GM12878 (cell line): Measurements from ENCODE around the gene POLR1D. TPM values are rescaled to one million over a fixed set of nuclear protein-coding genes. Genes with fewer than 3 reads are reported as not detected.

Source experiments
- ATAC-seq: fragments of 200-7000 bp; cut with Tn5 transposase; 3 replicates; pipeline ENCODE4 v1.9.1; 2020; ENCODE audit warnings: mild to moderate bottlenecking, moderate library complexity
- BruUV-seq: library from RNA; stranded (reverse); fragments of 400-500 nt; replicated peaks from 2 replicates; lab custom pipeline; 2021; lab: Mats Ljungman, UMichigan
- CTCF ChIA-PET: fragments of 300-600 bp; sonication (Branson Sonifier 250); formaldehyde crosslinking; extraction: SDS; loops from one replicate; lab custom pipeline; 2021; ENCODE audit warnings: inconsistent platforms; lab: Yijun Ruan, JAX
- POLR2A ChIA-PET: fragments of 350-600 bp; formaldehyde crosslinking; extraction: SDS; loops from one replicate; lab custom pipeline; 2021; ENCODE audit warnings: inconsistent platforms; lab: Charles Lee
- RAD21 ChIA-PET: fragments of 300-600 bp; sonication (Branson Sonifier 250); formaldehyde crosslinking; loops from one replicate; lab custom pipeline; 2023; ENCODE audit warnings: antibody characterized with exemption; ENCODE audit not compliant: unreplicated experiment; lab: Charles Lee
- SMC1A ChIA-PET: fragments of 300-600 bp; sonication (Branson Sonifier 250); formaldehyde crosslinking; loops from one replicate; lab custom pipeline; 2023; ENCODE audit not compliant: unreplicated experiment, uncharacterized antibody; lab: Charles Lee
- DNase-seq: peaks from one replicate; pipeline ENCODE4 v3.0.0-alpha.2; 2011; ENCODE audit warnings: low read depth, low spot score
- FAIRE-seq: peaks from 3 replicates; lab custom pipeline; 2011; peaks lifted over from hg19 to GRCh38; lab: Jason Lieb, UNC
- H2AFZ ChIP-seq: 2 replicates; pipeline ENCODE4 v1.6.0; 2011; ENCODE audit warnings: low read depth, low read length, control low read depth; ENCODE audit not compliant: control insufficient read depth
- H3K27ac ChIP-seq: 2 replicates; pipeline ENCODE4 v1.5.1; 2011; ENCODE audit warnings: control low read depth; ENCODE audit not compliant: control insufficient read depth, insufficient read depth
- H3K27me3 ChIP-seq, 2 experiments: replicated peaks in 1 of 2; 2 replicates each; pipeline versions ENCODE4 v1.6.0 to v1.6.1; 2011; ENCODE audit warnings: low read length in 1 of 2; ENCODE audit not compliant: control insufficient read depth in 2 of 2, insufficient read depth in 2 of 2
- H3K36me3 ChIP-seq, 2 experiments: 2 replicates each; pipeline ENCODE4 v1.5.1; 2011; ENCODE audit warnings: low read length in 1 of 2; ENCODE audit not compliant: control insufficient read depth in 2 of 2, insufficient read depth in 2 of 2
- H3K4me1 ChIP-seq: 2 replicates; pipeline ENCODE4 v1.6.1; 2011; ENCODE audit warnings: mild to moderate bottlenecking, low read length, moderate library complexity, mixed read lengths; ENCODE audit not compliant: control insufficient read depth, insufficient read depth
- H3K4me2 ChIP-seq: 2 replicates; pipeline ENCODE4 v1.6.0; 2011; ENCODE audit warnings: control low read depth; ENCODE audit not compliant: control insufficient read depth, insufficient read depth
- H3K4me3 ChIP-seq: fragments of 200-600 bp; sonication (generic); 2 replicates; pipeline ENCODE4 v1.5.1; 2016
- H3K79me2 ChIP-seq: 2 replicates; pipeline ENCODE4 v1.6.0; 2011; ENCODE audit warnings: low read length; ENCODE audit not compliant: control insufficient read depth, insufficient read depth
- H3K9ac ChIP-seq: 2 replicates; pipeline ENCODE4 v1.8.0; 2011; ENCODE audit warnings: low read length, control low read depth, mixed read lengths; ENCODE audit not compliant: control insufficient read depth, insufficient read depth
- H3K9me3 ChIP-seq: replicated peaks from 3 replicates; pipeline ENCODE4 v1.5.1; 2011; ENCODE audit warnings: mild to moderate bottlenecking, low read length; ENCODE audit not compliant: control insufficient read depth, insufficient read depth
- H4K20me1 ChIP-seq: 2 replicates; pipeline ENCODE4 v1.6.0; 2011; ENCODE audit not compliant: control insufficient read depth, insufficient read depth
- BCL3 ChIP-seq: IDR thresholded peaks from 2 replicates; pipeline ENCODE4 v1.6.1; 2011; ENCODE audit warnings: borderline replicate concordance, low read depth, mild to moderate bottlenecking, moderate library complexity, low read length; ENCODE audit not compliant: insufficient read depth, poor library complexity, severe bottlenecking
- BRCA1 ChIP-seq: IDR thresholded peaks from 2 replicates; pipeline ENCODE4 v1.6.1; 2011; ENCODE audit warnings: low read depth, low read length, improper control_type of control experiment
- CBX3 ChIP-seq: fragments of 200-600 bp; sonication (generic); IDR thresholded peaks from 2 replicates; pipeline ENCODE4 v1.6.1; 2016; ENCODE audit warnings: low read depth, borderline replicate concordance
- EP300 ChIP-seq, 2 experiments: fragments of 150-350 bp in 1 of 2; IDR thresholded peaks; 2 replicates each; pipeline ENCODE4 v1.6.1; 2011 to 2012; ENCODE audit warnings: low read depth in 2 of 2, low read length in 2 of 2, borderline replicate concordance in 1 of 2, improper control_type of control experiment in 1 of 2, inconsistent platforms in 1 of 2; ENCODE audit not compliant: control insufficient read depth in 1 of 2
- FOXK2 ChIP-seq: fragments of 450-650 bp; IDR thresholded peaks from 2 replicates; pipeline ENCODE4 v1.6.1; 2017; ENCODE audit warnings: mild to moderate bottlenecking, moderate library complexity
- HDAC6 ChIP-seq: fragments of 200-600 bp; sonication (generic); IDR thresholded peaks from one replicate; pipeline ENCODE4 v1.8.0; 2017; ENCODE audit warnings: antibody characterized with exemption; ENCODE audit not compliant: unreplicated experiment
- MTA3 ChIP-seq: IDR thresholded peaks from 2 replicates; pipeline ENCODE4 v1.6.1; 2012; ENCODE audit warnings: low read length, inconsistent platforms, borderline replicate concordance
- MYC ChIP-seq: IDR thresholded peaks from 2 replicates; pipeline ENCODE4 v1.6.1; 2011; ENCODE audit warnings: mild to moderate bottlenecking, low read length, moderate library complexity, inconsistent platforms; ENCODE audit not compliant: insufficient read depth, insufficient replicate concordance, insufficient read length, severe bottlenecking
- RBBP5 ChIP-seq: fragments of 200-600 bp; sonication (generic); conservative IDR thresholded peaks from 2 replicates; pipeline ENCODE4 v1.6.1; 2016
- SKIL ChIP-seq: fragments of 450-650 bp; IDR thresholded peaks from 2 replicates; pipeline ENCODE4 v1.6.1; 2017; ENCODE audit warnings: mild to moderate bottlenecking, low read depth, inconsistent platforms; ENCODE audit not compliant: poor library complexity, severe bottlenecking
- SRF ChIP-seq, 2 experiments: IDR thresholded peaks; 2 replicates each; pipeline ENCODE4 v1.6.1; 2011; ENCODE audit warnings: low read depth in 2 of 2, low read length in 2 of 2, mild to moderate bottlenecking in 1 of 2, moderate library complexity in 1 of 2
- ZBTB4 ChIP-seq: fragments of 450-650 bp; formaldehyde crosslinking; IDR thresholded peaks from 2 replicates; pipeline ENCODE4 v1.4.0; 2022; ENCODE audit warnings: mild to moderate bottlenecking, moderate library complexity
- ZNF622 ChIP-seq: fragments of 450-650 bp; IDR thresholded peaks from 2 replicates; pipeline ENCODE4 v1.6.1; 2017; ENCODE audit warnings: mild to moderate bottlenecking, inconsistent platforms
- ZZZ3 ChIP-seq: IDR thresholded peaks from 2 replicates; pipeline ENCODE4 v1.6.1; 2011; ENCODE audit warnings: low read depth; ENCODE audit not compliant: control insufficient read depth, insufficient read length
- WGBS: methylation state at CpG from one replicate; pipeline ENCODE4 v1.1.6; 2016; ENCODE audit warnings: low lambda C conversion rate; ENCODE audit not compliant: insufficient replicate concordance, insufficient coverage; ENCODE audit errors: missing lambda C conversion rate; 5-methylcytosine and 5-hydroxymethylcytosine counted together
- in situ Hi-C: fragments of 300-500 bp; cut with MboI; formaldehyde crosslinking; loops from 9 replicates; pipeline ENCODE4 v1.14.3; 2018; ENCODE audit warnings: mixed read lengths
- intact Hi-C: fragments of 100-400 bp; cut with micrococcal nuclease; formaldehyde crosslinking; loops from one replicate; pipeline ENCODE4 v1.14.2; 2022; ENCODE audit not compliant: unreplicated experiment
- polyA plus RNA-seq, 11 experiments: library from polyadenylated mRNA; depleted of rRNA in 4 of 11; unstranded in 6 of 11; stranded (reverse) in 5 of 11; fragments of >200 nt; fragmentation: Nextera tagmentation in 4 of 11; fragmentation: Illumina TruSeq in 1 of 11; extraction: Ambion mirVana in 4 of 11; extraction: Trizol in 1 of 11; gene quantifications; 1 replicate in 1 of 11; 2 replicates in 10 of 11; pipeline versions ENCODE4 v1.2.1 to v1.2.3, GENCODE V29; 2011 to 2016; ENCODE audit warnings: inconsistent platforms in 2 of 11, missing spikeins in 2 of 11, low read depth in 1 of 11
- total RNA-seq, 4 experiments: library from RNA; depleted of rRNA in 3 of 4; stranded (reverse); fragments of >200 nt in 3 of 4; fragmentation: Illumina TruSeq in 1 of 4; extraction: Trizol in 1 of 4; gene quantifications; 2 replicates each; pipeline versions ENCODE4 v1.2.1 to v1.2.3, GENCODE V29; 2013 to 2021
- TF ChIP-seq, protein P1 (sequence below): IDR thresholded peaks from 2 replicates; pipeline ENCODE4 v1.6.1; 2012; ENCODE audit warnings: low read depth, low read length, improper control_type of control experiment

POLR1D gene
- total and polyA plus RNA-seq, 10 of the 15 experiments (the other 5 are each of a cell fraction or from before 2014, with no cell fraction given): 119 to 223 (median 160) TPM

GRCh38 chr13:27583645-27584044 lies 38.0 kb upstream of the POLR1D start:
- in situ Hi-C loops: no loop called here
- RAD21 ChIA-PET: no interaction called here
- H3K79me2 ChIP-seq: no peaks in the 10 kb centered on the region
- H3K27ac ChIP-seq: no peak overlapping the region
- no peak overlapping the region for H2AFZ ChIP-seq
- no peak for FAIRE-seq
- H3K9me3 ChIP-seq: no peaks in the 10 kb centered on the region; the same call in 2 of the 3 replicates
- no peaks in the 10 kb centered on the region for H3K4me1 ChIP-seq
- intact Hi-C loops: no loop called here
- H3K4me2 ChIP-seq: no peak overlapping the region
- H3K36me3 ChIP-seq: no peaks in the 10 kb centered on the region
- no peak for DNase-seq
- TF ChIP-seq FOXK2 (no peak), MYC (no peak), MTA3 (no peak), ZZZ3 (no peak), CBX3 (no peak), SKIL (no peak), HDAC6 (no peak), SRF (IDR thresholded peaks at IDR 0.05; ENCODE audit: low read depth in 2 of 2, low read length in 2 of 2) (no peak), ZBTB4 (CRISPR knock-in tag) (no peak), EP300 (IDR thresholded peaks at IDR 0.05; ENCODE audit: borderline replicate concordance in 1 of 2, control insufficient read depth in 1 of 2, low read depth in 2 of 2, low read length in 2 of 2) (no peak), BCL3 (no peak), ZNF622 (no peak), RBBP5 (no peak), BRCA1 (no peak)
- TF ChIP-seq, protein P1, sequence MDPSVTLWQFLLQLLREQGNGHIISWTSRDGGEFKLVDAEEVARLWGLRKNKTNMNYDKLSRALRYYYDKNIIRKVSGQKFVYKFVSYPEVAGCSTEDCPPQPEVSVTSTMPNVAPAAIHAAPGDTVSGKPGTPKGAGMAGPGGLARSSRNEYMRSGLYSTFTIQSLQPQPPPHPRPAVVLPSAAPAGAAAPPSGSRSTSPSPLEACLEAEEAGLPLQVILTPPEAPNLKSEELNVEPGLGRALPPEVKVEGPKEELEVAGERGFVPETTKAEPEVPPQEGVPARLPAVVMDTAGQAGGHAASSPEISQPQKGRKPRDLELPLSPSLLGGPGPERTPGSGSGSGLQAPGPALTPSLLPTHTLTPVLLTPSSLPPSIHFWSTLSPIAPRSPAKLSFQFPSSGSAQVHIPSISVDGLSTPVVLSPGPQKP: no peak
- TF ChIP-seq, all 136 proteins: peak for 0
- H3K27me3 ChIP-seq: no peaks in the 10 kb centered on the region
- no peak overlapping the region for H3K4me3 ChIP-seq
- H4K20me1 ChIP-seq: no peaks in the 10 kb centered on the region
- ATAC-seq: no peak
- ChIA-PET POLR2A (no interaction called here), SMC1A (no interaction called here), CTCF (no interaction called here)
- no peak overlapping the region for H3K9ac ChIP-seq
- 63% methylated on average over 4 of the region's 4 CpGs for WGBS
- BruUV-seq: no TSS peak
